HCT116 (cell line): ENCODE data around the gene GPR12. TPM values are rescaled to one million over a fixed set of nuclear protein-coding genes. Genes with fewer than 3 reads are reported as not detected.

ENCODE experiments used
- ATAC-seq: fragments of 200-7000 bp; cut with Tn5 transposase; 2 replicates; pipeline ENCODE4 v1.9.1; 2020; ENCODE audit warnings: mild to moderate bottlenecking, moderate library complexity
- BruUV-seq: library from RNA; stranded (reverse); fragments of 400-500 nt; replicated peaks from 2 replicates; lab custom pipeline; 2021; lab: Mats Ljungman, UMichigan
- CTCF ChIA-PET: fragments of 300-600 bp; sonication (Branson Sonifier 250); formaldehyde crosslinking; loops from one replicate; lab custom pipeline; 2021; ENCODE audit warnings: antibody characterized with exemption; lab: Charles Lee
- POLR2A ChIA-PET: fragments of 300-600, 350-600 bp; sonication (Branson Sonifier 250); formaldehyde crosslinking; loops from one replicate; lab custom pipeline; 2021; ENCODE audit warnings: antibody characterized with exemption; lab: Charles Lee
- RAD21 ChIA-PET, 2 experiments: fragments of 300-600 bp; sonication (Branson Sonifier 250); formaldehyde crosslinking; loops; one replicate each; lab custom pipeline; 2023; ENCODE audit warnings: low total read pairs in 2 of 2; ENCODE audit not compliant: uncharacterized antibody in 2 of 2, unreplicated experiment in 2 of 2, low non-redundant PET in 1 of 2; lab: Charles Lee
- DNase-seq: peaks from one replicate; pipeline ENCODE4 v3.0.0-alpha.2; 2010; ENCODE audit warnings: low read depth, low spot score
- H2AFZ ChIP-seq: fragments of 200-600 bp; shearing (Covaris generic), sonication (generic); 2 replicates; pipeline ENCODE4 v1.6.1; 2017; ENCODE audit warnings: low read depth, mixed run types, mixed read lengths, antibody characterized with exemption, low read length; ENCODE audit not compliant: poor library complexity, severe bottlenecking
- H3K27ac ChIP-seq: 2 replicates; pipeline ENCODE4 v1.5.1; 2012; ENCODE audit warnings: low read depth, low read length
- H3K27me3 ChIP-seq: fragments of 200-600 bp; sonication (generic); 2 replicates; pipeline ENCODE4 v1.6.1; 2016; ENCODE audit warnings: mixed run types, low read length, mixed read lengths; ENCODE audit not compliant: insufficient read depth
- H3K36me3 ChIP-seq, 2 experiments: fragments of 200-500 bp in 1 of 2; fragments of 200-600 bp in 1 of 2; sonication (Bioruptor generic) in 1 of 2; sonication (generic) in 1 of 2; 2 replicates each; pipeline versions ENCODE4 v1.5.1 to v1.6.1; 2014 to 2016; ENCODE audit warnings: low read length in 2 of 2, inconsistent platforms in 1 of 2, mixed read lengths in 1 of 2, mixed run types in 1 of 2; ENCODE audit not compliant: insufficient read depth in 2 of 2, control insufficient read depth in 1 of 2
- H3K4me1 ChIP-seq, 2 experiments: fragments of 200-600 bp in 1 of 2; sonication (generic) in 1 of 2; 2 replicates each; pipeline versions ENCODE4 v1.5.1 to v1.6.1; 2012 to 2017; ENCODE audit warnings: low read length in 2 of 2, inconsistent platforms in 1 of 2, mild to moderate bottlenecking in 1 of 2, mixed read lengths in 1 of 2, mixed run types in 1 of 2, moderate library complexity in 1 of 2; ENCODE audit not compliant: insufficient read depth in 2 of 2, control insufficient read depth in 1 of 2
- H3K4me2 ChIP-seq: fragments of 200-600 bp; sonication (generic); 2 replicates; pipeline ENCODE4 v1.6.1; 2017; ENCODE audit warnings: mixed run types, low read length, mixed read lengths
- H3K4me3 ChIP-seq, 2 experiments: fragments of 200-600 bp in 1 of 2; sonication (generic) in 1 of 2; replicated peaks in 1 of 2; 2 replicates each; pipeline ENCODE4 v1.5.1; 2011 to 2016; ENCODE audit warnings: low read length in 2 of 2, control low read depth in 1 of 2, low read depth in 1 of 2, mild to moderate bottlenecking in 1 of 2, mixed read lengths in 1 of 2, mixed run types in 1 of 2
- H3K79me2 ChIP-seq: fragments of 200-600 bp; sonication (generic); 2 replicates; pipeline ENCODE4 v1.6.1; 2017; ENCODE audit warnings: mild to moderate bottlenecking, mixed run types, low read length, moderate library complexity, mixed read lengths; ENCODE audit not compliant: insufficient read depth
- H3K9ac ChIP-seq: fragments of 200-600 bp; sonication (generic); 2 replicates; pipeline ENCODE4 v1.6.1; 2016; ENCODE audit warnings: low read length, mixed read lengths
- H3K9me2 ChIP-seq: fragments of 200-600 bp; sonication (generic), shearing (Covaris generic); 2 replicates; pipeline ENCODE4 v1.6.1; 2017; ENCODE audit warnings: mixed run types, mild to moderate bottlenecking, moderate library complexity; ENCODE audit not compliant: insufficient read depth
- H3K9me3 ChIP-seq, 2 experiments: fragments of 200-500 bp in 1 of 2; fragments of 200-600 bp in 1 of 2; sonication (Bioruptor generic) in 1 of 2; sonication (generic) in 1 of 2; 2 replicates each; pipeline ENCODE4 v1.6.1; 2014 to 2017; ENCODE audit warnings: low read length in 2 of 2, mixed read lengths in 2 of 2, inconsistent platforms in 1 of 2, low read depth in 1 of 2, mild to moderate bottlenecking in 1 of 2, mixed run types in 1 of 2, moderate library complexity in 1 of 2; ENCODE audit not compliant: control insufficient read depth in 1 of 2, insufficient read depth in 1 of 2
- H4K20me1 ChIP-seq: fragments of 200-600 bp; sonication (generic), shearing (Covaris generic); 2 replicates; pipeline ENCODE4 v1.6.1; 2017; ENCODE audit warnings: mixed run types, mild to moderate bottlenecking, moderate library complexity; ENCODE audit not compliant: insufficient read depth
- CTCF ChIP-seq, 3 experiments: fragments of 200-600 bp in 1 of 3; sonication (generic) in 1 of 3; IDR thresholded peaks in 2 of 3; conservative IDR thresholded peaks in 1 of 3; 2 replicates each; pipeline ENCODE4 v1.5.1; 2012 to 2017; ENCODE audit warnings: low read depth in 2 of 3, low read length in 2 of 3, antibody characterized with exemption in 1 of 3, borderline replicate concordance in 1 of 3, control low read depth in 1 of 3, mild to moderate bottlenecking in 1 of 3, mixed read lengths in 1 of 3, mixed run types in 1 of 3, moderate library complexity in 1 of 3; ENCODE audit not compliant: insufficient read depth in 1 of 3
- ELF1 ChIP-seq: IDR thresholded peaks from 2 replicates; pipeline ENCODE4 v1.6.1; 2012; ENCODE audit warnings: low read depth, borderline replicate concordance
- RAD21 ChIP-seq: IDR thresholded peaks from 2 replicates; pipeline ENCODE4 v1.6.1; 2012; ENCODE audit warnings: low read depth, mild to moderate bottlenecking
- SIN3A ChIP-seq: IDR thresholded peaks from 2 replicates; pipeline ENCODE4 v1.6.1; 2012; ENCODE audit warnings: low read depth
- ZNF274 ChIP-seq: fragments of 200-500 bp; sonication (Bioruptor generic); IDR thresholded peaks from 2 replicates; pipeline ENCODE4 v1.6.1; 2014; ENCODE audit warnings: mild to moderate bottlenecking, low read depth, low read length, inconsistent platforms
- intact Hi-C: fragments of 100-400 bp; cut with micrococcal nuclease; formaldehyde crosslinking; loops from 2 replicates; pipeline ENCODE4 v1.10.0; 2022
- total RNA-seq: library from RNA; stranded (reverse); gene quantifications from one replicate; pipeline ENCODE4 v1.2.1, GENCODE V29; 2021; ENCODE audit not compliant: unreplicated experiment

The GPR12 gene
- total RNA-seq, 1 experiment from 2014 or later = not detected

- intact Hi-C loops = loop anchor here (1.0 to 10.0 kb wide), 3 partner anchors 166 to 1133 kb away; no protein-coding TSS in a partner anchor
- H2AFZ ChIP-seq = no peak overlapping the region
- RAD21 ChIA-PET = interaction anchor here (0.8 to 1.2 kb wide), 2 partner anchors 166 to 223 kb away, joined by 4 read pairs; no protein-coding TSS in a partner anchor
- H3K9me3 ChIP-seq = no peaks in the 10 kb centered on the region
- no TSS peak for BruUV-seq
- H3K4me2 ChIP-seq = no peak overlapping the region
- no peaks in the 10 kb centered on the region for H3K9me2 ChIP-seq
- peak; percentile 27 for DNase-seq
- no peak overlapping the region for H3K27ac ChIP-seq
- CTCF ChIA-PET = interaction anchor here (0.7 to 2.7 kb wide), 5 partner anchors 9 to 222 kb away, joined by 3 to 17 read pairs (median 3); no protein-coding TSS in a partner anchor
- no peaks in the 10 kb centered on the region for H4K20me1 ChIP-seq
- peaks cover 21% of the 10 kb centered on the region for H3K27me3 ChIP-seq
- ATAC-seq = peak; percentile 89
- no peak overlapping the region for H3K9ac ChIP-seq
- H3K4me1 ChIP-seq = no peaks in the 10 kb centered on the region
- POLR2A ChIA-PET = no interaction called here
- no peak for TF ChIP-seq ELF1
- TF ChIP-seq ZNF274 = no peak
- no peak for TF ChIP-seq SIN3A
- TF ChIP-seq CTCF (IDR thresholded peaks at IDR 0.05 in 2 of 3, conservative IDR thresholded peaks at IDR 0.05 in 1 of 3; ENCODE audit: borderline replicate concordance in 1 of 3, insufficient read depth in 1 of 3, low read depth in 2 of 3, low read length in 2 of 3) = peak; percentile 51 to 66 (median 62); a peak in 5 of 6 replicates
- peak; percentile 66 for TF ChIP-seq RAD21
- no peaks in the 10 kb centered on the region for H3K36me3 ChIP-seq
- no peaks in the 10 kb centered on the region for H3K79me2 ChIP-seq
- no peak overlapping the region for H3K4me3 ChIP-seq
These were observed 53.2 kb downstream of the GPR12 start for GRCh38 chr13:26707122-26708006.
